H1 (cell line): ENCODE measurements around the gene PASD1. TPM values are rescaled to one million over a fixed set of nuclear protein-coding genes. Genes with fewer than 3 reads are reported as not detected.

Source experiments
- CTCF ChIA-PET: fragments of 300-600 bp; sonication (Branson Sonifier 250); formaldehyde crosslinking; loops from one replicate; lab custom pipeline; 2021; ENCODE audit not compliant: partially characterized antibody; lab: Charles Lee
- POLR2A ChIA-PET: fragments of 300-600 bp; sonication (Branson Sonifier 250); formaldehyde crosslinking; loops from one replicate; lab custom pipeline; 2021; ENCODE audit warnings: inconsistent platforms; ENCODE audit not compliant: partially characterized antibody; lab: Charles Lee
- DNase-seq, 2 experiments: peaks; one replicate each; pipeline versions ENCODE4 v3.0.0 to v3.0.0-alpha.2; 2010 to 2022; ENCODE audit warnings: low spot score in 2 of 2, low read depth in 1 of 2, mixed read lengths in 1 of 2
- FAIRE-seq: peaks from 2 replicates; lab custom pipeline; 2011; peaks lifted over from hg19 to GRCh38; lab: Jason Lieb, UNC
- H2AFZ ChIP-seq: 2 replicates; pipeline ENCODE4 v1.8.1; 2012; ENCODE audit warnings: low read length, inconsistent platforms
- H2AK5ac ChIP-seq: 2 replicates; pipeline ENCODE4 v1.6.1; 2013; ENCODE audit warnings: low read depth, low read length
- H2BK120ac ChIP-seq: replicated peaks from 2 replicates; pipeline ENCODE3; 2013; ENCODE audit warnings: low read depth, low read length, inconsistent platforms
- H2BK12ac ChIP-seq: 2 replicates; pipeline ENCODE4 v1.6.1; 2013; ENCODE audit warnings: low read depth, low read length
- H2BK15ac ChIP-seq: 2 replicates; pipeline ENCODE4 v1.6.1; 2013; ENCODE audit warnings: low read length
- H2BK20ac ChIP-seq: 2 replicates; pipeline ENCODE4 v1.6.1; 2013; ENCODE audit warnings: low read length
- H2BK5ac ChIP-seq: 2 replicates; pipeline ENCODE4 v1.6.1; 2013; ENCODE audit warnings: low read depth, low read length
- H3K14ac ChIP-seq: 2 replicates; pipeline ENCODE4 v1.6.1; 2013; ENCODE audit warnings: inconsistent platforms; ENCODE audit not compliant: insufficient read length
- H3K18ac ChIP-seq: 2 replicates; pipeline ENCODE4 v1.6.1; 2013; ENCODE audit warnings: low read length; ENCODE audit errors: extremely low read depth
- H3K23ac ChIP-seq: 2 replicates; pipeline ENCODE4 v1.6.1; 2013; ENCODE audit warnings: inconsistent platforms; ENCODE audit not compliant: insufficient read length
- H3K23me2 ChIP-seq: 2 replicates; pipeline ENCODE4 v1.6.1; 2013; ENCODE audit warnings: low read depth, low read length
- H3K27ac ChIP-seq: 2 replicates; pipeline ENCODE4 v1.6.1; 2011; ENCODE audit warnings: low read depth, low read length, inconsistent platforms
- H3K27me3 ChIP-seq, 4 experiments: replicated peaks in 1 of 4; 1 replicate in 1 of 4; 2 replicates in 3 of 4; pipeline versions ENCODE4 v1.6.1 to v1.8.1; 2011 to 2013; ENCODE audit warnings: low read length in 3 of 4, mild to moderate bottlenecking in 3 of 4, inconsistent platforms in 2 of 4, mixed read lengths in 2 of 4, moderate library complexity in 1 of 4; ENCODE audit not compliant: control insufficient read depth in 3 of 4, insufficient read depth in 3 of 4; ENCODE audit errors: extremely low read depth in 1 of 4
- H3K36me3 ChIP-seq, 4 experiments: 2 replicates each; pipeline versions ENCODE4 v1.6.1 to v1.8.1; 2011 to 2013; ENCODE audit warnings: mild to moderate bottlenecking in 4 of 4, low read length in 3 of 4, moderate library complexity in 2 of 4, control low read depth in 1 of 4, inconsistent platforms in 1 of 4; ENCODE audit not compliant: insufficient read depth in 4 of 4, control insufficient read depth in 2 of 4
- H3K4ac ChIP-seq: replicated peaks from 2 replicates; pipeline ENCODE3; 2013; ENCODE audit warnings: low read length, low read depth, mixed read lengths, inconsistent platforms; ENCODE audit not compliant: insufficient read length
- H3K4me1 ChIP-seq, 4 experiments: replicated peaks in 1 of 4; 1 replicate in 1 of 4; 2 replicates in 3 of 4; pipeline versions ENCODE4 v1.6.1 to v1.8.1; 2011 to 2013; ENCODE audit warnings: low read length in 3 of 4, inconsistent platforms in 2 of 4, mixed read lengths in 1 of 4; ENCODE audit not compliant: insufficient read depth in 4 of 4, control insufficient read depth in 3 of 4
- H3K4me2 ChIP-seq, 2 experiments: 2 replicates each; pipeline versions ENCODE4 v1.6.1 to v1.8.1; 2011 to 2013; ENCODE audit warnings: low read depth in 2 of 2, low read length in 2 of 2, control low read depth in 1 of 2, inconsistent platforms in 1 of 2, mild to moderate bottlenecking in 1 of 2; ENCODE audit not compliant: insufficient read depth in 1 of 2
- H3K4me3 ChIP-seq, 4 experiments: fragments of 200-600, 300-600 bp in 1 of 4; sonication (generic), shearing (Covaris generic), sonication (Bioruptor Twin) in 1 of 4; 2 replicates each; pipeline versions ENCODE4 v1.5.1 to v1.8.1; 2011 to 2016; ENCODE audit warnings: low read length in 4 of 4, low read depth in 3 of 4, control low read depth in 2 of 4, inconsistent platforms in 2 of 4, mild to moderate bottlenecking in 2 of 4, mixed read lengths in 1 of 4, moderate library complexity in 1 of 4; ENCODE audit not compliant: insufficient read depth in 2 of 4; ENCODE audit errors: extremely low read depth in 1 of 4
- H3K56ac ChIP-seq: replicated peaks from 2 replicates; pipeline ENCODE3; 2013; ENCODE audit warnings: low read depth, mild to moderate bottlenecking, mixed read lengths, low read length, inconsistent platforms; ENCODE audit not compliant: insufficient read length
- H3K79me1 ChIP-seq: 2 replicates; pipeline ENCODE4 v1.6.1; 2013; ENCODE audit warnings: low read depth, low read length, control low read depth
- H3K79me2 ChIP-seq, 2 experiments: 2 replicates each; pipeline versions ENCODE4 v1.6.1 to v1.8.1; 2012 to 2013; ENCODE audit warnings: low read length in 2 of 2, mild to moderate bottlenecking in 2 of 2, inconsistent platforms in 1 of 2; ENCODE audit not compliant: insufficient read depth in 2 of 2, control insufficient read depth in 1 of 2
- H3K9ac ChIP-seq, 4 experiments: replicated peaks in 1 of 4; 1 replicate in 1 of 4; 2 replicates in 3 of 4; pipeline versions ENCODE4 v1.6.1 to v1.8.1; 2011 to 2013; ENCODE audit warnings: low read depth in 3 of 4, low read length in 3 of 4, control low read depth in 2 of 4, mild to moderate bottlenecking in 2 of 4, moderate library complexity in 2 of 4, inconsistent platforms in 1 of 4; ENCODE audit errors: extremely low read depth in 1 of 4
- H3K9me3 ChIP-seq, 2 experiments: 2 replicates each; pipeline versions ENCODE4 v1.6.1 to v1.8.1; 2012 to 2013; ENCODE audit warnings: mild to moderate bottlenecking in 2 of 2, moderate library complexity in 2 of 2, control low read depth in 1 of 2, inconsistent platforms in 1 of 2, low read depth in 1 of 2, low read length in 1 of 2, mixed read lengths in 1 of 2; ENCODE audit not compliant: insufficient read depth in 2 of 2
- H4K20me1 ChIP-seq, 2 experiments: replicated peaks in 1 of 2; 2 replicates each; pipeline versions ENCODE3 to v1.8.1; 2011 to 2013; ENCODE audit warnings: inconsistent platforms in 2 of 2, low read length in 2 of 2, mild to moderate bottlenecking in 1 of 2; ENCODE audit not compliant: insufficient read depth in 2 of 2, control insufficient read depth in 1 of 2
- H4K5ac ChIP-seq: 2 replicates; pipeline ENCODE4 v1.6.1; 2013; ENCODE audit warnings: low read length, low read depth, mixed read lengths, inconsistent platforms; ENCODE audit not compliant: insufficient read length
- H4K8ac ChIP-seq: 2 replicates; pipeline ENCODE4 v1.8.0; 2013; ENCODE audit warnings: mild to moderate bottlenecking, moderate library complexity, low read length, inconsistent platforms; ENCODE audit not compliant: insufficient read depth; ENCODE audit errors: extremely low read depth
- H4K91ac ChIP-seq: replicated peaks from 2 replicates; pipeline ENCODE3; 2013; ENCODE audit warnings: low read length, mixed read lengths, inconsistent platforms; ENCODE audit not compliant: insufficient read length
- ASH2L ChIP-seq: fragments of 200-600, 300-600 bp; sonication (generic); IDR thresholded peaks from one replicate; pipeline ENCODE4 v1.7.1; 2017; ENCODE audit warnings: low read length
- NANOG ChIP-seq: IDR thresholded peaks from 2 replicates; pipeline ENCODE4 v1.6.1; 2011; ENCODE audit warnings: low read length, low read depth, mild to moderate bottlenecking, inconsistent platforms; ENCODE audit not compliant: insufficient read depth, poor library complexity, severe bottlenecking
- POLR2AphosphoS5 ChIP-seq: IDR thresholded peaks from 2 replicates; pipeline ENCODE4 v1.6.1; 2011; ENCODE audit warnings: low read depth, low read length
- RXRA ChIP-seq: IDR thresholded peaks from 2 replicates; pipeline ENCODE4 v1.6.1; 2011; ENCODE audit warnings: low read depth, mild to moderate bottlenecking, low read length, moderate library complexity; ENCODE audit not compliant: insufficient read depth
- SAP30 ChIP-seq: fragments of 300-600 bp; sonication (generic); IDR thresholded peaks from 2 replicates; pipeline ENCODE4 v1.7.1; 2012; ENCODE audit warnings: low read length, moderate library complexity, mild to moderate bottlenecking, inconsistent platforms; ENCODE audit not compliant: insufficient read depth, insufficient replicate concordance
- SIN3A ChIP-seq, 2 experiments: IDR thresholded peaks in 1 of 2; conservative IDR thresholded peaks in 1 of 2; 2 replicates each; pipeline ENCODE4 v1.6.1; 2011 to 2012; ENCODE audit warnings: low read length in 2 of 2, improper control_type of control experiment in 1 of 2, low read depth in 1 of 2, mild to moderate bottlenecking in 1 of 2
- SIRT6 ChIP-seq: IDR thresholded peaks from one replicate; pipeline ENCODE4 v1.7.1; 2012; ENCODE audit warnings: low read length, inconsistent platforms
- TCF12 ChIP-seq: IDR thresholded peaks from 2 replicates; pipeline ENCODE4 v1.6.1; 2011; ENCODE audit warnings: low read depth, mild to moderate bottlenecking, low read length
- YY1 ChIP-seq: IDR thresholded peaks from 2 replicates; pipeline ENCODE4 v1.6.1; 2011; ENCODE audit warnings: low read depth, mild to moderate bottlenecking, low read length
- WGBS, 2 experiments: shearing (Covaris generic) in 1 of 2; methylation state at CpG; one replicate each; pipeline versions ENCODE4 v1.1.6 to v1.1.7; 2013 to 2015; ENCODE audit warnings: low lambda C conversion rate in 2 of 2, mixed read lengths in 2 of 2, inconsistent platforms in 1 of 2, low coverage in 1 of 2, missing lambda C conversion rate in 1 of 2; ENCODE audit not compliant: insufficient replicate concordance in 2 of 2, insufficient coverage in 1 of 2, insufficient read length in 1 of 2; ENCODE audit errors: extremely low coverage in 1 of 2, missing lambda C conversion rate in 1 of 2; 5-methylcytosine and 5-hydroxymethylcytosine counted together
- polyA plus RNA-seq, 7 experiments: library from polyadenylated mRNA; depleted of rRNA in 3 of 7; stranded (reverse) in 5 of 7; unstranded in 2 of 7; fragments of >200 nt in 5 of 7; fragments of 200-250 nt in 2 of 7; gene quantifications; 1 replicate in 5 of 7; 2 replicates in 1 of 7; 4 replicates in 1 of 7; pipeline versions ENCODE4 v1.2.1 to v1.2.3, GENCODE V29; 2011 to 2013; ENCODE audit warnings: missing spikeins in 2 of 7, mixed read lengths in 2 of 7
- total RNA-seq: library from RNA; stranded (reverse); fragmentation: NEBNext Ultra II Directional; extraction: Animal tissue kit (Norgen Biotek cat#: 25700); gene quantifications from 2 replicates; pipeline ENCODE4 v1.2.1, GENCODE V29; 2021
- TF ChIP-seq, protein P1 (sequence below): IDR thresholded peaks from 2 replicates; pipeline ENCODE4 v1.6.1; 2012; ENCODE audit warnings: inconsistent platforms
- TF ChIP-seq, protein P2 (sequence below): IDR thresholded peaks from 2 replicates; pipeline ENCODE4 v1.6.1; 2012; ENCODE audit warnings: low read length, inconsistent platforms

PASD1 gene
- total and polyA plus RNA-seq, 2 of the 8 experiments (the other 6 are each of a cell fraction or from before 2014, with no cell fraction given): 0.03 to 0.09 TPM

DNA sequence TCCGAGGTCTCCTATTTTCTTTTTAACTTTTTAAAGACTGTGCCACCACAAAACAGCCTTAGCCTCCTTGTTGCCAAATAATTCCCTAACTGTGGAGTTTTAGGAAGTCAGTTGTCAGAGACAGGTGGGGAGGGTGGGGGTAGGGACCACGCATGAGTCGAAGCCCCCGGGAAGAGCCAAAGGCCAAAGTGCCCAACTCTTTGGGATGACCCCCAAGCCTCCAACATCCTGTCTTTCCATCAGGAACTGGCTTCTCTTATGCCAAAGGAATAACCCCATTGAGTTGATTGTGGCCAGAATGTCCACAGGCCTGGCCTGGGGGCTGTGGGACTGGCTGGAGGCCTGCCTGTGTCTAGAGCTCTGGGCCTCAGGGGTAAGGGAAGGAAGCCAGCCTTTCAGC is 137.6 kb downstream of the PASD1 start:
- no peak overlapping the region for H3K23ac ChIP-seq
- H3K79me1 ChIP-seq: no peaks in the 10 kb centered on the region
- DNase-seq: no peak
- no peak overlapping the region for H2BK15ac ChIP-seq
- no peak overlapping the region for H2AFZ ChIP-seq
- H4K8ac ChIP-seq: no peak overlapping the region
- H3K79me2 ChIP-seq: no peaks in the 10 kb centered on the region
- no peak overlapping the region for H3K18ac ChIP-seq
- H4K91ac ChIP-seq: no peak overlapping the region
- no peak overlapping the region for H3K4me3 ChIP-seq
- H2BK120ac ChIP-seq: no peak overlapping the region
- H2BK20ac ChIP-seq: no peak overlapping the region
- H2BK5ac ChIP-seq: no peak overlapping the region
- no CpG with 5 or more reads among the region's 4 CpGs for WGBS, 2 experiments
- H3K36me3 ChIP-seq: no peaks in the 10 kb centered on the region
- no peak overlapping the region for H3K27ac ChIP-seq
- no peaks in the 10 kb centered on the region for H3K9me3 ChIP-seq
- FAIRE-seq: no peak
- H3K14ac ChIP-seq: no peak overlapping the region
- H2AK5ac ChIP-seq: no peak overlapping the region
- H2BK12ac ChIP-seq: no peak overlapping the region
- H3K23me2 ChIP-seq: no peaks in the 10 kb centered on the region
- H4K5ac ChIP-seq: no peak overlapping the region
- H3K56ac ChIP-seq: no peak overlapping the region
- ChIA-PET POLR2A (no interaction called here), CTCF (no interaction called here)
- no peak overlapping the region for H3K4me2 ChIP-seq
- H3K4ac ChIP-seq: no peak overlapping the region
- no peak overlapping the region for H3K9ac ChIP-seq
- H4K20me1 ChIP-seq: no peaks in the 10 kb centered on the region
- peaks cover 0 to 2% (median under 1%) of the 10 kb centered on the region in 4 experiments; a peak in 2 of 7 replicates for H3K27me3 ChIP-seq
- H3K4me1 ChIP-seq: peaks cover 0 to 2% (median 0%) of the 10 kb centered on the region in 4 experiments; a peak in 1 of 7 replicates
- TF ChIP-seq YY1 (no peak), SAP30 (no peak), TCF12 (no peak), ASH2L (no peak), POLR2AphosphoS5 (no peak), NANOG (no peak), SIN3A (conservative IDR thresholded peaks at IDR 0.05 in 1 of 2, IDR thresholded peaks at IDR 0.05 in 1 of 2; ENCODE audit: low read depth in 1 of 2, low read length in 2 of 2) (no peak), SIRT6 (no peak), RXRA (no peak)
- TF ChIP-seq, protein P1, sequence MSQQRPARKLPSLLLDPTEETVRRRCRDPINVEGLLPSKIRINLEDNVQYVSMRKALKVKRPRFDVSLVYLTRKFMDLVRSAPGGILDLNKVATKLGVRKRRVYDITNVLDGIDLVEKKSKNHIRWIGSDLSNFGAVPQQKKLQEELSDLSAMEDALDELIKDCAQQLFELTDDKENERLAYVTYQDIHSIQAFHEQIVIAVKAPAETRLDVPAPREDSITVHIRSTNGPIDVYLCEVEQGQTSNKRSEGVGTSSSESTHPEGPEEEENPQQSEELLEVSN: no peak
- TF ChIP-seq, protein P2, sequence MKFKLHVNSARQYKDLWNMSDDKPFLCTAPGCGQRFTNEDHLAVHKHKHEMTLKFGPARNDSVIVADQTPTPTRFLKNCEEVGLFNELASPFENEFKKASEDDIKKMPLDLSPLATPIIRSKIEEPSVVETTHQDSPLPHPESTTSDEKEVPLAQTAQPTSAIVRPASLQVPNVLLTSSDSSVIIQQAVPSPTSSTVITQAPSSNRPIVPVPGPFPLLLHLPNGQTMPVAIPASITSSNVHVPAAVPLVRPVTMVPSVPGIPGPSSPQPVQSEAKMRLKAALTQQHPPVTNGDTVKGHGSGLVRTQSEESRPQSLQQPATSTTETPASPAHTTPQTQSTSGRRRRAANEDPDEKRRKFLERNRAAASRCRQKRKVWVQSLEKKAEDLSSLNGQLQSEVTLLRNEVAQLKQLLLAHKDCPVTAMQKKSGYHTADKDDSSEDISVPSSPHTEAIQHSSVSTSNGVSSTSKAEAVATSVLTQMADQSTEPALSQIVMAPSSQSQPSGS: no peak
